GM12878 (cell line): ENCODE measurements around the gene SLC11A2.

Experiments
- CTCF ChIP-seq, 3 experiments: IDR thresholded peaks in 2 of 3; conservative IDR thresholded peaks in 1 of 3; 2 replicates each; pipeline ENCODE4 v1.5.1; 2011; ENCODE audit warnings: low read depth in 3 of 3, low read length in 3 of 3, mild to moderate bottlenecking in 3 of 3, control low read depth in 2 of 3, moderate library complexity in 2 of 3, inconsistent platforms in 1 of 3, mixed read lengths in 1 of 3; ENCODE audit not compliant: control insufficient read depth in 2 of 3, insufficient read depth in 1 of 3; ENCODE audit errors: extremely low read depth in 1 of 3
- E2F8 ChIP-seq: fragments of 450-650 bp; IDR thresholded peaks from 2 replicates; pipeline ENCODE4 v1.6.1; 2018; ENCODE audit warnings: mild to moderate bottlenecking, low read depth, moderate library complexity; ENCODE audit not compliant: partially characterized antibody
- EED ChIP-seq: sonication (generic); IDR thresholded peaks from 2 replicates; pipeline ENCODE4 v1.6.1; 2016; ENCODE audit warnings: antibody characterized with exemption, low read depth
- HDAC6 ChIP-seq: fragments of 200-600 bp; sonication (generic); IDR thresholded peaks from one replicate; pipeline ENCODE4 v1.8.0; 2017; ENCODE audit warnings: antibody characterized with exemption; ENCODE audit not compliant: unreplicated experiment
- JUND ChIP-seq: IDR thresholded peaks from 2 replicates; pipeline ENCODE4 v1.6.1; 2012; ENCODE audit warnings: low read depth, mild to moderate bottlenecking, low read length, improper control_type of control experiment, moderate library complexity
- NR2C2 ChIP-seq: IDR thresholded peaks from 2 replicates; pipeline ENCODE4 v1.6.1; 2011; ENCODE audit warnings: borderline replicate concordance, low read depth; ENCODE audit not compliant: control insufficient read depth, insufficient read length
- POLR2AphosphoS5 ChIP-seq: IDR thresholded peaks from 2 replicates; pipeline ENCODE4 v1.6.1; 2011; ENCODE audit warnings: mild to moderate bottlenecking, low read length, inconsistent platforms
- SMC3 ChIP-seq: IDR thresholded peaks from 2 replicates; pipeline ENCODE4 v1.6.1; 2011; ENCODE audit warnings: low read length, improper control_type of control experiment, borderline replicate concordance
- YY1 ChIP-seq: IDR thresholded peaks from 2 replicates; pipeline ENCODE4 v1.6.1; 2011; ENCODE audit warnings: low read depth, mild to moderate bottlenecking, low read length
- ZBTB11 ChIP-seq: fragments of 450-650 bp; formaldehyde crosslinking; IDR thresholded peaks from 2 replicates; pipeline ENCODE4 v1.5.0; 2022; ENCODE audit warnings: mild to moderate bottlenecking, missing genetic modification characterization

GRCh38 chr12:51059086-51059485, 32.9 kb upstream of the SLC11A2 start:
- TF ChIP-seq NR2C2: no peak
- no peak for TF ChIP-seq CTCF (IDR thresholded peaks at IDR 0.05 in 2 of 3, conservative IDR thresholded peaks at IDR 0.05 in 1 of 3; ENCODE audit: control insufficient read depth in 2 of 3, extremely low read depth in 1 of 3, insufficient read depth in 1 of 3, low read depth in 3 of 3, low read length in 3 of 3)
- TF ChIP-seq HDAC6: no peak
- no peak for TF ChIP-seq E2F8
- no peak for TF ChIP-seq EED
- no peak for TF ChIP-seq JUND
- TF ChIP-seq SMC3: no peak
- no peak for TF ChIP-seq YY1
- TF ChIP-seq POLR2AphosphoS5: no peak
- no peak for TF ChIP-seq ZBTB11 (CRISPR knock-in tag)
